Mesenchymal stem cell (in vitro differentiated cells and primary cell): ENCODE measurements around the gene TAF11L2. TPM values are rescaled to one million over a fixed set of nuclear protein-coding genes. Genes with fewer than 3 reads are reported as not detected.
"Not testable (repeated sequence)": the region's sequence is repeated elsewhere in the genome, so short reads cannot be mapped to it uniquely, and the experiment has no call there.

Experiments
- DNase-seq: peaks from one replicate; pipeline ENCODE4 v3.0.0-alpha.2; 2013
- H2AFZ ChIP-seq: one replicate; pipeline ENCODE4 v1.6.1; 2013; ENCODE audit warnings: low read depth, mild to moderate bottlenecking, control low read depth, inconsistent platforms, low read length, moderate library complexity
- H2AK5ac ChIP-seq: 2 replicates; pipeline ENCODE4 v1.6.1; 2013; ENCODE audit warnings: low read length, moderate library complexity, mild to moderate bottlenecking, inconsistent platforms; ENCODE audit not compliant: severe bottlenecking
- H2BK120ac ChIP-seq: one replicate; pipeline ENCODE4 v1.6.1; 2013; ENCODE audit warnings: low read depth, mild to moderate bottlenecking, inconsistent platforms, low read length, moderate library complexity
- H2BK12ac ChIP-seq, 2 experiments: one replicate each; pipeline ENCODE4 v1.6.1; 2013; ENCODE audit warnings: inconsistent platforms in 2 of 2, low read length in 2 of 2, mild to moderate bottlenecking in 2 of 2, moderate library complexity in 2 of 2, control low read depth in 1 of 2
- H2BK15ac ChIP-seq: one replicate; pipeline ENCODE4 v1.6.1; 2013; ENCODE audit warnings: mild to moderate bottlenecking, low read depth, inconsistent platforms; ENCODE audit not compliant: poor library complexity, severe bottlenecking
- H2BK5ac ChIP-seq: 2 replicates; pipeline ENCODE4 v1.6.1; 2013; ENCODE audit warnings: low read depth, mild to moderate bottlenecking, low read length, control low read depth, inconsistent platforms; ENCODE audit not compliant: poor library complexity, severe bottlenecking
- H3K14ac ChIP-seq, 2 experiments: one replicate each; pipeline ENCODE4 v1.6.1; 2013; ENCODE audit warnings: inconsistent platforms in 2 of 2, low read length in 2 of 2, control low read depth in 1 of 2, mild to moderate bottlenecking in 1 of 2, moderate library complexity in 1 of 2
- H3K18ac ChIP-seq, 2 experiments: one replicate each; pipeline ENCODE4 v1.6.1; 2013; ENCODE audit warnings: inconsistent platforms in 2 of 2, low read length in 2 of 2, control low read depth in 1 of 2, low read depth in 1 of 2, mild to moderate bottlenecking in 1 of 2
- H3K23ac ChIP-seq, 2 experiments: one replicate each; pipeline ENCODE4 v1.6.1; 2013; ENCODE audit warnings: inconsistent platforms in 2 of 2, low read length in 2 of 2, mild to moderate bottlenecking in 2 of 2, moderate library complexity in 2 of 2, control low read depth in 1 of 2
- H3K27ac ChIP-seq: 2 replicates; pipeline ENCODE4 v1.5.1; 2013; ENCODE audit warnings: mild to moderate bottlenecking, moderate library complexity, low read length, control low read depth, inconsistent platforms; ENCODE audit not compliant: poor library complexity, severe bottlenecking
- H3K27me3 ChIP-seq, 2 experiments: 2 replicates each; pipeline versions ENCODE4 v1.6.1 to v1.7.0; 2013; ENCODE audit warnings: low read length in 2 of 2, mild to moderate bottlenecking in 2 of 2, moderate library complexity in 2 of 2, control low read depth in 1 of 2, inconsistent platforms in 1 of 2; ENCODE audit not compliant: control insufficient read depth in 1 of 2, insufficient read depth in 1 of 2
- H3K36me3 ChIP-seq, 2 experiments: 2 replicates each; pipeline versions ENCODE4 v1.6.1 to v1.7.0; 2013; ENCODE audit warnings: low read length in 2 of 2, control low read depth in 1 of 2, inconsistent platforms in 1 of 2, low read depth in 1 of 2, mild to moderate bottlenecking in 1 of 2; ENCODE audit not compliant: insufficient read depth in 2 of 2, control insufficient read depth in 1 of 2
- H3K4ac ChIP-seq, 2 experiments: one replicate each; pipeline ENCODE4 v1.6.1; 2013; ENCODE audit warnings: inconsistent platforms in 2 of 2, low read length in 2 of 2, mild to moderate bottlenecking in 2 of 2, moderate library complexity in 2 of 2, control low read depth in 1 of 2, low read depth in 1 of 2
- H3K4me1 ChIP-seq: 2 replicates; pipeline ENCODE4 v1.6.1; 2013; ENCODE audit warnings: low read depth, low read length, control low read depth; ENCODE audit not compliant: control insufficient read depth, insufficient read depth
- H3K4me2 ChIP-seq: 2 replicates; pipeline ENCODE4 v1.6.1; 2013; ENCODE audit warnings: low read length, mild to moderate bottlenecking, inconsistent platforms; ENCODE audit not compliant: poor library complexity, severe bottlenecking
- H3K4me3 ChIP-seq, 2 experiments: 2 replicates each; pipeline versions ENCODE4 v1.5.1 to v1.7.0; 2013; ENCODE audit warnings: low read length in 2 of 2, mild to moderate bottlenecking in 2 of 2, control low read depth in 1 of 2, low read depth in 1 of 2; ENCODE audit not compliant: insufficient read depth in 1 of 2
- H3K79me1 ChIP-seq: replicated peaks from 2 replicates; pipeline ENCODE4 v1.6.1; 2013; ENCODE audit warnings: mild to moderate bottlenecking, control low read depth, low read length, inconsistent platforms; ENCODE audit not compliant: poor library complexity, severe bottlenecking
- H3K9ac ChIP-seq: 2 replicates; pipeline ENCODE4 v1.7.0; 2013; ENCODE audit warnings: mild to moderate bottlenecking, low read length, moderate library complexity
- H3K9me3 ChIP-seq: 2 replicates; pipeline ENCODE4 v1.7.0; 2013; ENCODE audit warnings: mild to moderate bottlenecking, low read length; ENCODE audit not compliant: control insufficient read depth
- H4K8ac ChIP-seq: one replicate; pipeline ENCODE4 v1.6.1; 2013; ENCODE audit warnings: inconsistent platforms, mild to moderate bottlenecking, low read length, moderate library complexity
- H4K91ac ChIP-seq: one replicate; pipeline ENCODE4 v1.6.1; 2013; ENCODE audit warnings: mild to moderate bottlenecking, low read length, inconsistent platforms
- WGBS: methylation state at CpG from one replicate; pipeline ENCODE4 v1.1.7; 2013; ENCODE audit warnings: mixed read lengths; 5-methylcytosine and 5-hydroxymethylcytosine counted together
- small RNA-seq: library from polyadenylated mRNA; stranded (forward); fragments of <200 nt; extraction: miRNeasy Mini kit (QIAGEN cat#:217004); gene quantifications from one replicate; pipeline ENCODE3, GENCODE V24; 2013; ENCODE audit warnings: low read depth

Gene TAF11L2

GRCh38 chr5:17528369-17528768, 30.3 kb downstream of the TAF11L2 start, which contains the start of gene TAF11L6:
TAF11L6 (plus strand) TSS chr5:17528669.
- H2AFZ ChIP-seq, H4K91ac ChIP-seq, H3K36me3 ChIP-seq, H3K4me3 ChIP-seq, H3K27ac ChIP-seq, H2BK12ac ChIP-seq, H3K4me1 ChIP-seq, DNase-seq, H3K23ac ChIP-seq, H2BK5ac ChIP-seq, H3K9me3 ChIP-seq, H4K8ac ChIP-seq, H3K79me1 ChIP-seq, H2BK120ac ChIP-seq, H2AK5ac ChIP-seq, H3K14ac ChIP-seq, H2BK15ac ChIP-seq, H3K27me3 ChIP-seq, H3K18ac ChIP-seq, H3K4ac ChIP-seq, H3K9ac ChIP-seq, H3K4me2 ChIP-seq: not testable (repeated sequence)
- no CpG with 5 or more reads among the region's 15 CpGs for WGBS

Small RNA genes within 50 kb of the gene (small RNA-seq; reads per million reads assigned to genes)
- gene AC106774.3: not detected
